Activated CD8-positive, alpha-beta memory T cell treated with anti-CD3 and anti-CD28 coated beads, Interleukin-2, amount 50 U/mL, for 24 hours (primary cell): Measurements from ENCODE around the gene SFSWAP.
"Not testable (repeated sequence)": the region's sequence is repeated elsewhere in the genome, so short reads cannot be mapped to it uniquely, and the experiment has no call there.

Source experiments
- DNase-seq: peaks from one replicate; pipeline ENCODE4 v3.0.0-alpha.2; 2020; ENCODE audit errors: extremely low read depth

Gene SFSWAP

DNA sequence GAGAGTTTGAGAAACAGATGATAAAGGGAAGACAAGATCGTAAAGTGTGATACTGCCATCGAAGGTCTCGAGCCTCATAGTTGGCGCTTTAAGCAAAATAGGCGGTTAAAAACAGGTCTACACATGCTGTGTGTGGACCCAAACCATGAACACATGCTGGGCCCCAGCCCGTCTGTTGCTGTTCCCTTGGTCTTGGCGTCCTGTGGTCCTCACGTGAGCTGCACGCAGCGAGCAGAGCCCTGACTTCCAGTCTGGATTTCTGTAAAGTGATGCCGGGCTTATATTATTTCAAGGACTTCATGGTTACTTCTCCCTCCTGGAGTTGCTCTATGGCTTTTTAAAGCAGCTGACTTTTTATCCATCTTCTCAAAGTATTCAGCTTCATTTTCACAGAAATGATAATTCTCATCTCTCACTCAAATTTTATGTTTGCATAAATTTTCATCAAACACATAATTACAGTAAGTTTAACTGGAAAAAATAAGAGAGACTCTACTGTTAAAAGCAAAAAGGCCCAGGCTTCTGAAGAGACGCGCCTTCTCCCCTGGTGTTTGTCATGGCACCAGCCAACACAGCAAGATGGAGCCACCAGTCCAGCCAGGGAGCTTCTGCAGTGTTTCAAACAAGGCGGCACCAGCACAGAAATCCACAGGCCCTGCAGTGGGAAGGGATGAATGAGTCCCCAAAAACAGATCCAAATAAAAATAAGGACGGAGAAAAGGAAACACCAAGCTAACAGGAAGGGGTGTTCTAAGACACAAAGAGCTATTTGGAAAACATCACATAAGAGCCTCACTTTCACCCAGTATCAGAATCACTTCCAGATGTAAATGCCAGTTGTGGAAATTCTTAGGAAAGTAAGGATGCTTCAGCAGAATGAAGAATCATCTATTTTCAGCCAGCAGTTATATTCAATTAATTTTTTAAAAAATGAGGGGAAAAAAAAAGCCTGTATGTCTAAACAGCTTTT is 24.9 kb downstream of the SFSWAP start:
- no peak for DNase-seq

- no peak for DNase-seq
These were observed 25.7 kb downstream of the SFSWAP start for GRCh38 chr12:131736446-131737149.

GRCh38 chr12:131737150-131737827 is 26.4 kb downstream of the SFSWAP start:
- no peak for DNase-seq

DNA sequence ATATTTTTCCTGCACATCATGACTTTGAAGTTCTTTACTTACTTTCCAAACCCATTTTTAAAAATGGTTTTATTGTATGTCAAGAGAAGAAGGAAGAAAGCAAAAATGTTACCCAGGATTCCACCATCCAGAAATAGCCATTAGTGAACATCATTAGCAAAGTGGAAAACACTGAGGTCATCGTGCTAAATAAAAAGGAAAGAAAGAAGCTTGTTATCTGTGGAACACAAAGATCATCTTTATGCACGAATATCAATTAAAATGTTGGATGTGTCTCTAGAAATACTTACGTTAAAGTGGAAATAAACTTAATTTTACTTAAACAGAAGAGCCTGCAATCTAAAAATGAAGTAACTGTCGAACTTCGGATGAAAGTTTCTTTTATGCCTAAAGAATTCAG is 27.3 kb downstream of the SFSWAP start:
- DNase-seq: no peak

- no peak for DNase-seq
These were observed 29.7 kb downstream of the SFSWAP start for GRCh38 chr12:131740626-131741025.

- not testable (repeated sequence) for DNase-seq
These were observed 31.9 kb downstream of the SFSWAP start for GRCh38 chr12:131742761-131743160.

- DNase-seq: not testable (repeated sequence)
These were observed 32.5 kb downstream of the SFSWAP start for GRCh38 chr12:131743410-131743809.

DNA sequence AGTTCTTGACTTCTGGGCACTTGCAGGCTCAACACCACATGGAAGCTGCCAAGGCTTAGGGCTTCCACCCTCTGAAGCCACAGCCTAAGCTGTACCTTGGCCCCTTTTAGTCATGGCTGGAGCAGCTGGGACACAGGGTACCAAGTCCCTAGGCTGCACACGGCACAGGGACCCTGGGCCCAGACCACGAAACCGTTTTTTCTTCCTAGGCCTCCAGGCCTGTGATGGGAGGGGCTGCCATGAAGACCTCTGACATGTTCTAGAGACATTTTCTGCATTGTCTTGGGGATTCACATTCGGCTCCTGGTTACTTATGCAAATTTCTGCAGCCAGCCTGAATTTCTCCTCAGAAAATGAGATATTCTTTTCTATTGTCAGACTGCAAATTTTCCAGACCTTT is 33.0 kb downstream of the SFSWAP start:
- not testable (repeated sequence) for DNase-seq

- not testable (repeated sequence) for DNase-seq
These were observed 33.8 kb downstream of the SFSWAP start for GRCh38 chr12:131744675-131745074.

GRCh38 chr12:131745706-131746105 is 34.8 kb downstream of the SFSWAP start:
- no peak for DNase-seq

GRCh38 chr12:131747276-131748177 is 36.6 kb downstream of the SFSWAP start:
- DNase-seq: no peak

DNA sequence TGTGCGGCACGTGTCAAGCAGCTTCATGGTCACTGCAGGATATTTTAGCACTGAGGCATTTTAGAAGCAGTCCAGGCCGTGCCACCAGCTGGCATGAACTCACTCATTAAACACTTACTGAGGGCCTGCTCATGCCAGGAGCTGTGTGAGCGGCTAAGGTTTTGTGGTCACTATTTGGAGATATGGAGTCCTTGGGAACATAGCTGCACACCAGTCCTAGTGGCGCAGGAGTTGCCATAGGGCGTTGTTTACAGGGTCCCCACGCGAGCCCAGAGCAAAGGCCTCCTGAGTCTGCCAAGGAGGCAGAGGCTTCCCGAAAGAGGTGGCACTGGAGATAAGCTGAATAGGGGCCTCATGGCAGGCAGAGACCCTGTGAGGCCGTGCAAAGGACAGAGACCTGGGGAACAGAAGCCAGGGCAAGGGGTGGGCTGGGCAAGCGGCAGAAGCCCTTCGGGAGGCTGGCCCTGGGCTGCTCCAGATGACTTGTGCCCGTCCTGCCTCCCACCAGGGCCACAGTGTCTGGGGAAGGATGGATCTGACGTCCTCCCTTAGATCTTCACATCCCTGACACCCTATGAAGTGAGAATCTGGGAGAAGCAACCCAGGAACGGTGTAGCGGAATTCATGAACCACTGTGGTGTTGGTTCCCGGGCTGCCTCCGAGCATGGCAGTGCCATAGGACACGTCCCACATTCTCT is 38.9 kb downstream of the SFSWAP start:
- DNase-seq: no peak

- no peak for DNase-seq
These were observed 40.4 kb downstream of the SFSWAP start for GRCh38 chr12:131751335-131751734.

- no peak for DNase-seq
These were observed 41.6 kb downstream of the SFSWAP start for GRCh38 chr12:131752451-131752850.

DNA sequence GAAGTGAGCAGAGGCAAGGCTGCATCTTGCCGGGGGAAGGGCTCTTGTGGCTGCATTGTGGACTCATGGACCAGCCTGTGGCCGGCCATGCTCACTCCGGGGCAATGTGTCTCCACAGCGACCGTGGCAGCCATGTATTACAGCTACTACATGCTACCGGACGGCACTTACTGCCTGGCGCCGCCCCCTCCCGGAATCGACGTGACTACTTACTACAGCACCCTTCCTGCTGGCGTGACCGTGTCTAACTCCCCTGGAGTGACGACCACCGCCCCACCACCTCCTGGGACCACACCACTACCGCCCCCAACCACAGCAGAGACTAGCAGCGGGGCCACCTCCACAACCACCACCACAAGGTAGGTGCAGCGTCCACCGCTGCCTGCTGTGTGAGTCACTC is 42.1 kb downstream of the SFSWAP start:
- DNase-seq: no peak

DNA sequence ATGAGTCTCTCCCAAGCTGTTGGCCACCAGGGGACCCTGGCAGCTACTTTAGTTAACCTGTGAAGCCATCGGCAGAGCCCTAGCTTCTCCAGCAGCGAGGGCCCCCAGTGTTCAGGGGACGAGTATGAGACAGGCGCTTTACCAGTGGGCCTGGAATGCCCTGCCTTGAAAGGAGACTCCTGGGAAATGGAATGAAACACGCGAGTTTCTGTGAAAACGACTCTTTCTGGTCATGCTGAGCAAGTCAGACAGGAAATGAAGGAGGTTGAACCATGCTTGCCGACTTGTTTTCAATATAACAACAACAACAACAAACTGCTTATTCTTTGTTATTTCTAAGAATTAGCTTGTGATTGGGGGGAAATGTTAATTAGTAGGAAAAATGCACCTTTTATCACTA is 42.9 kb downstream of the SFSWAP start:
- DNase-seq: no peak

GRCh38 chr12:131754184-131754583 is 43.3 kb downstream of the SFSWAP start:
- no peak for DNase-seq

GRCh38 chr12:131755305-131756113 is 44.6 kb downstream of the SFSWAP start:
- no peak for DNase-seq

GRCh38 chr12:131756441-131756840 is 45.6 kb downstream of the SFSWAP start:
- no peak for DNase-seq

DNA sequence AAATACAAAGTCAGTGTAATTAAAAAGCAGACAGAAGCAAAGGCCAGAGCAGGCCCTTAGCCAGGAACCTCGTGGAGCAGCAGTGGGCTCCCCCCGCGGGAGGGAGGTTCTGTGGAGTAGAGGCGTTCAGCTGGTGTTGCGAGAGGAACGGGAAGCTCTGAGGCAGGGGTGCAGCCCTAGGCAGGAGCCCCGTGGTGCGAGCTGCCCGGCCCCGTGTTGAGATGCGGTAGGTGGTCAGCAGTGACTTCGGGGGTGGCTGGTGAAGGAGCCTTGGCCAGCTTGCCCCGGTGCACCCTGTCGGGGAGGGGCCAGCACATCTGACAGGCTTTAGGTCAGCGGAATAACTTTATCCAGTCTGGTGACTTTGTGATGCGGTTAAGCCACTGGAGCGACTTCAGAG is 46.2 kb downstream of the SFSWAP start:
- DNase-seq: no peak
